Hepatocyte (in vitro differentiated cells): ENCODE measurements around the gene SRM.

Experiments used
- EZH2 ChIP-seq: fragments of 200-600 bp; sonication (generic); IDR thresholded peaks from 2 replicates; pipeline ENCODE4 v1.6.1; 2016; ENCODE audit warnings: antibody characterized with exemption, mild to moderate bottlenecking, borderline replicate concordance
- EZH2phosphoT487 ChIP-seq: fragments of 200-600 bp; sonication (generic); IDR thresholded peaks from one replicate; pipeline ENCODE4 v1.6.1; 2018; ENCODE audit warnings: antibody characterized with exemption, mild to moderate bottlenecking, low read depth, moderate library complexity; ENCODE audit not compliant: unreplicated experiment, severe bottlenecking
- TF ChIP-seq, protein P1 (sequence below): fragments of 200-600 bp; sonication (generic); IDR thresholded peaks from 2 replicates; pipeline ENCODE4 v1.5.1; 2016; ENCODE audit warnings: antibody characterized with exemption, mild to moderate bottlenecking; ENCODE audit not compliant: poor library complexity

DNA sequence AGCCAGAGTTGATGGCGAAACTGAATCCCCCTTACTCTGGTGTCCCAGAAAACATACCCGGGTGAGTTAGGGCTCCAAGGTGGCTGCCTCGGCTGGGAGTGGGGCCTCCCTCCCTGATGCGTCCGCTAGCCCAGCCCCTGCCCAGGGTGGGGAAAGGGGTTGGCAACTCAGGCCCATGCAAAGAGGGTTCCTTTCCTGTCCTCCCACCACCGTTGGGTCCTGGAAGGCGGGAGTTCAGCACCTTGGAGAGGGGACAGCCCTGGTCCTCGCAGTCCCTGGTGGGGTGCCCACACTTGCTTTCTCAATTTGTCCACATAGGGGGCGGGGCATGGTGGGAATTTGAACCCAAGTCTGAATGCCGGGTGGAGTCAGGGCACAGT lies 6.1 kb downstream of the SRM start:
- TF ChIP-seq, protein P1, sequence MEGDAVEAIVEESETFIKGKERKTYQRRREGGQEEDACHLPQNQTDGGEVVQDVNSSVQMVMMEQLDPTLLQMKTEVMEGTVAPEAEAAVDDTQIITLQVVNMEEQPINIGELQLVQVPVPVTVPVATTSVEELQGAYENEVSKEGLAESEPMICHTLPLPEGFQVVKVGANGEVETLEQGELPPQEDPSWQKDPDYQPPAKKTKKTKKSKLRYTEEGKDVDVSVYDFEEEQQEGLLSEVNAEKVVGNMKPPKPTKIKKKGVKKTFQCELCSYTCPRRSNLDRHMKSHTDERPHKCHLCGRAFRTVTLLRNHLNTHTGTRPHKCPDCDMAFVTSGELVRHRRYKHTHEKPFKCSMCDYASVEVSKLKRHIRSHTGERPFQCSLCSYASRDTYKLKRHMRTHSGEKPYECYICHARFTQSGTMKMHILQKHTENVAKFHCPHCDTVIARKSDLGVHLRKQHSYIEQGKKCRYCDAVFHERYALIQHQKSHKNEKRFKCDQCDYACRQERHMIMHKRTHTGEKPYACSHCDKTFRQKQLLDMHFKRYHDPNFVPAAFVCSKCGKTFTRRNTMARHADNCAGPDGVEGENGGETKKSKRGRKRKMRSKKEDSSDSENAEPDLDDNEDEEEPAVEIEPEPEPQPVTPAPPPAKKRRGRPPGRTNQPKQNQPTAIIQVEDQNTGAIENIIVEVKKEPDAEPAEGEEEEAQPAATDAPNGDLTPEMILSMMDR = no peak
- TF ChIP-seq EZH2 (no peak), EZH2phosphoT487 (no peak)
